ENCODE data around the gene EXOC3L1.

Gene EXOC3L1

DNA sequence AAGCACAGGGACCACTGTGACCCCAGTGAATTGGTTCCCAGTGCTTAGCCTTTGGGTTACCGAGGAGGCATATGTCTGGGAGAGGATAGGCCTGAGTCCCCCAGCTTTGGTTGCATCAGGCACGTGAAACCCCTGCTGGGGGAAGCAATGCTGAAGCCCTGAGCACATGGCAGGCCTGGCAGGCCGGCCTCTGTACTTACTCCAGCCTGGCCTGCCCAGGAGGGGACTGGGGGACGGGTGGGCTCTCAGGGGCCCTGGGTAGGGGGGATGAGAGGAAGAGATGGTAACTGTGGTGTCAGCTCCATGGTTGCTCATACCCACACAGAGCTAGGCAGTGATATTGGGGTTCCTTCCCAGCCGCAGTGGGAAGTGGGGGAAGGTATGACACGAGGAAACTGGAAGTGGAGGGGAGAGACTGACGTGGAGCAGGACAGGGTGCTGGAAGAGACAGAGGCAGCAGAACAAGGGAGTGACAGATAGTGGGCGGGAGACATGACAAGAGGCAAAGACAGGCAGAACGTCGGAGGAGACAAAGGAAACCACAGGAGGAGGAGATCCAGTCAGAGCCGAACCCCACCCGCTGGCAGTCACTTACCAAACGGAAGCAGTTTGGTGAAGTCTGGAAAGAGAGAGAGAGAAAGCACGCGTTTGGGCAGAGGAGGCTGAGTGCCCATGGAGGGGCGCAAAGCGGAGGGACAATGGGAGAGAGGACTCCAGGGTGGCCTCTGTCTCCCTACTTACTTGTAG is 46.1 kb upstream of the EXOC3L1 start:
- no peak for DNase-seq (ENCODE audit: insufficient read length, low spot score)
- no peak for FAIRE-seq
- TF ChIP-seq, protein P1, sequence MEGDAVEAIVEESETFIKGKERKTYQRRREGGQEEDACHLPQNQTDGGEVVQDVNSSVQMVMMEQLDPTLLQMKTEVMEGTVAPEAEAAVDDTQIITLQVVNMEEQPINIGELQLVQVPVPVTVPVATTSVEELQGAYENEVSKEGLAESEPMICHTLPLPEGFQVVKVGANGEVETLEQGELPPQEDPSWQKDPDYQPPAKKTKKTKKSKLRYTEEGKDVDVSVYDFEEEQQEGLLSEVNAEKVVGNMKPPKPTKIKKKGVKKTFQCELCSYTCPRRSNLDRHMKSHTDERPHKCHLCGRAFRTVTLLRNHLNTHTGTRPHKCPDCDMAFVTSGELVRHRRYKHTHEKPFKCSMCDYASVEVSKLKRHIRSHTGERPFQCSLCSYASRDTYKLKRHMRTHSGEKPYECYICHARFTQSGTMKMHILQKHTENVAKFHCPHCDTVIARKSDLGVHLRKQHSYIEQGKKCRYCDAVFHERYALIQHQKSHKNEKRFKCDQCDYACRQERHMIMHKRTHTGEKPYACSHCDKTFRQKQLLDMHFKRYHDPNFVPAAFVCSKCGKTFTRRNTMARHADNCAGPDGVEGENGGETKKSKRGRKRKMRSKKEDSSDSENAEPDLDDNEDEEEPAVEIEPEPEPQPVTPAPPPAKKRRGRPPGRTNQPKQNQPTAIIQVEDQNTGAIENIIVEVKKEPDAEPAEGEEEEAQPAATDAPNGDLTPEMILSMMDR (IDR thresholded peaks at IDR 0.05; ENCODE audit: insufficient read depth, missing control alignments), result no peak

DNA sequence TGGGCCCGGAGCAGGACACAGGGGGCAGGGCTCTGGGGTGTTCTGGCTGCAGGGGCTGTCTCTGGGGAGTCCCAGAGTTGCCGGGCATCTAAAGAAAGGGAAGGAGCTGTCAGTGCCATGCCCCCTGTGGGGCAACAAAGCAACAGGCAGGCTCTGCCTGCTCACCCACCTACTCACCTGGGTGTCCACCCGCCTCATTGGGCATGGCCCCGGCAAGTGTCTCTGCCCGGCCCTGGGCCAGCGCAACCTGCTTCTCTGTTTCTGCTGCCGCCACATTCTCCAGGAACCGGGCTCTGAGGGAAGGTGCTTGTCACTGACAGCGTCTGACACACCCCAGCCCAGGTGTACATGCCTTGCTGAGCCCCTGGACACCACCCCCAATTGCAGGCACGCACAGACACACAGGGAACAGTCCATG is 44.3 kb upstream of the EXOC3L1 start:
- TF ChIP-seq, protein P1 (IDR thresholded peaks at IDR 0.05; ENCODE audit: insufficient read depth, missing control alignments), result no peak

DNA sequence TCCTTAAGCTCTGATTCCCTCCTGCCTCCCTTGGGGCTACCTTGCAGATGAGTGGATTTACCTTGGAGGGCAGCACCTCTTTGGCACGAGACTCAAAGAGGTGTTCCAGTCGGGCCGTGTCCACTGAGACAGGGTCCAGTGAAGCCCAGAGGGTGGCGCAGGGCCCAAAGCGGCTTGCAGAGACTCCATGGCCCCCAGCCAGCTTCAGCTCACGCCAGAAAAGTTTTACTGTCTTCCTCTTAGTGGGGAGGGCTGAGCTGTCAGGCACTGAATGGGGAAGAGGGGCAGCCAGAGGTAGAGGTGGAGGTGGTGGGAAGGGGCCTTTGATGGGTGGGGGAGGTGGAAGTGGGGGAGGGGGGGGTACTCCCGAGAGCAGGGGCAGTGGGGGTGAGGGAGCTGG is 43.7 kb upstream of the EXOC3L1 start:
- FAIRE-seq, result no peak
- no peak for DNase-seq (ENCODE audit: insufficient read length, low spot score)
- TF ChIP-seq, protein P1 (IDR thresholded peaks at IDR 0.05; ENCODE audit: insufficient read depth, missing control alignments), result no peak

More for the DNA sequence above, 44.3 kb upstream of the EXOC3L1 start:
- DNase-seq (ENCODE audit: insufficient read length, low spot score) (no peak), FAIRE-seq (no peak)

DNA sequence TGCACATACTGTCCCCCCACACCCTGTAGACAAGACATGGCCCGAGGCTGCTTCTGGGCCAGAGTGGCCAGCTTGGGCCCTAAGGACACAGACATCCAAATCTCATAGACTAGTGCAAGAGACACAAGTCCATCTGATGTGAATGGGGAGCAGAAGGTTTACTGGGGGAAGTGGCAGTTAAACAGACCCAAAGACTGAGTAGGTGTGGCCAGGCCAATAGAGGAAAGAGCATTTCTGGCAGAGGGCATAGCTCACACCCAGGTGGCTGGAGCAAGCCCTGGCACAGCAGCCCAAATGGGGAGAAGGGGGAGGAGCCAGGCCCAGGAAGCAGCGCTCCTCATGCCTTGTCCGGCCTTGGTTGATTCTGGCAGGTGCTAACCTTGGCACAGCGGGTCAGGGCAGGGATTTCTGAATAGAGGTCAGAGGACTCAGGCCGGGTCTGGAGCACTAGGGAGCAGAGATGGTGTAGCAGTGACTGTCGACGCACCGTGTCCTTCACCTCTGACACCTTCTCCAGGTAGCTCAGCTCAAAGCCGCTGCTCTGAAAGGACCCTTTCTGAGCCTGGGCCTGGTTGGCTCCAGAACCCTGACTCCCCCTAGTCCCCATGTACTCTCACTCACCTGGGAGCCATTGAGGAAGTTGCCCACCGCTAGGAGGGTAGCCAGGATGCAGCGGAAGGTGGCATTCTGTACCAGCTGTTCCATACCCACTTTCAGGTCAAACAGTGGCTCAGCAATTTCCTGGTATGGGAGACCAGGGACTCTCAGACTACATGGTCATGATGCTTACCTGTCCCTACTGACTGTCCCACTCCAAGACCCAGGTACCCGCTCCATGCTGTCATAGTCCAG is 41.1 kb upstream of the EXOC3L1 start:
- no peak for DNase-seq (ENCODE audit: insufficient read length, low spot score)
- FAIRE-seq, result no peak
- TF ChIP-seq, protein P1 (IDR thresholded peaks at IDR 0.05; ENCODE audit: insufficient read depth, missing control alignments), result no peak

DNA sequence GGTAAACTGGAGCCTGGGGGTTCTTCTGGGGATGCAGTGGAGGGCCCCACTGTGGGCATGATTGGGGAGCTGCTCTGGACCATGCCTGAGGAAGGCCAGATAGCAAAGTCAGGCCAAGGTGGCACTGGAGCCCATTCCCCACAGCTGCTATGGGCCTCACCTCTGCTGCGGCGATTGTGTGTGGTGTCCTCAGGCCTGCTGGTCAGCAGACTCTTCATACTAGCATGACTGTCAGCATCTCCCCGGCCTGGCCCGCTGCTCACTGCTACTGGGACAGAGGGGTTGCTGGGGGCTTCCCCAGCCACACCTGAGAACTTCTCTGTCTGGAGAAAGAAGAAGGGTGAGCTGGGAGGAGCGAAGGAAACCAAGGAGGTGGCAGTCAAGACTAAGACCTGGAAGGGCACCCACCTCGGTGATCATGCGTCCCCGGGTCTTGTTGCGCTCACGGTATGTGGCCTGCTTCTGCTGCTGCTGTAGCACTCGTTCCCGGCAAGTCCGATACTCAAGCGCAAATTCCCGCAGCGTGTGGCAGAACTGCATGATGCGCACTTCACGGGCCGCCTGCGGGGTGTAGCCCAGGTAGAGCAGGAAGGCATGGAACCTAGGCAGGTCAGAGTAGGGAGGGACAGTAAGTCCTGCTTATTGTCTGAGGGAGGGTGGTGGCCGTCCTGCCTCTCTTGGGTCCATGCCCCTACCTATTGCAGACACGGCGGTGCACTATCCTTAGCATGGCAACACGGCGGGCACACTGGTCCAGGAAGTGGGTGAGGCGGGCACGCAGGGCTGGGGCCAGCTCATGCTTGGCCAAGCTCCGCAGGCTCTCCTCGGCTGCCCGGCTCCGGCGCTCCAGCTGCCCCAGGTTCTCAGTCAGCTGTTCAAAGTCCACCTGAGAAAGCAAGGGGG is 40.2 kb upstream of the EXOC3L1 start:
- TF ChIP-seq, protein P1 (IDR thresholded peaks at IDR 0.05; ENCODE audit: insufficient read depth, missing control alignments), result no peak
- FAIRE-seq, result no peak
- DNase-seq (ENCODE audit: insufficient read length, low spot score), result no peak

DNA sequence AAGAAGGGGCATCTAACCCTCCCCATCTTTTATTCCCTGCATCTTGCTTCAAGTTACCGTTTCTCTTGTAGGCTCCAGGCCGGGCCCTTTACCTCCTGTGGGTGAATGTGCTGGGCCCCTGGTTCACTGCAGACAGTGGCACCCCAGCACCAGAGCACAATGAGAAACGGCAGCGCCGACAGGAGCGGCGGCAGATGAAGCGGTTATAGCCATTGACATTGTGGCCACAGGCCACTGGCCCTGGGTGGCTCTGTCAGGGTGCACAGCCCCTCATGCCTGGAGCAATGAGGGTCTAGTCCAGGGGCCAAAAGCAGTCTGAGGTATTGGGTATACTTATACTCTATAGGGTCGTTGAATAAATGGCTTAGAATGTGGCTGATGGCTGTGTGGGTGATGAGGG is 39.0 kb upstream of the EXOC3L1 start:
- FAIRE-seq, result no peak
- no peak for DNase-seq (ENCODE audit: insufficient read length, low spot score)
- TF ChIP-seq, protein P1 (IDR thresholded peaks at IDR 0.05; ENCODE audit: insufficient read depth, missing control alignments), result no peak
